HG03558 (cell line): ENCODE results near the gene JAZF1.

Experiments
- ATAC-seq: cut with Tn5 transposase; IDR thresholded peaks from one replicate; pipeline ENCODE4 v1.9.1; 2021; ENCODE audit warnings: moderate number of reproducible peaks; ENCODE audit not compliant: unreplicated experiment; ENCODE audit errors: extremely low read depth

JAZF1 gene

DNA sequence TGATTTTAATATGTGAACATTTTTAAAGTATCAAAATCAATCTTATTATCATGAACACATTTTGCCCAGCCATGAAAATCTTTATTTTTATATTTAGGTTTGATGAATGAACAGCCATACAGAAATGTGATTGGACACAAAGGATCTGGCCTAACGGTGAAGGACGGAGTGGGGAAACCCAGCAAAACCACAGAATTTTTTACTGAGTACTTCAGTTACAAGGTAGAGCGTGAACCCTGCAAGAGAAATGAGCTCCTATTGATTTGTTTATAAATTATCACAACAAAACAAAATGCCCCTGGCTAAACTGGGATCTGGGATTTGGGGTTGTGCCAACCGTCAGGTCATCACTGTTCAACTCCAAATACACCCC is 118.8 kb downstream of the JAZF1 start:
- no peak for ATAC-seq

DNA sequence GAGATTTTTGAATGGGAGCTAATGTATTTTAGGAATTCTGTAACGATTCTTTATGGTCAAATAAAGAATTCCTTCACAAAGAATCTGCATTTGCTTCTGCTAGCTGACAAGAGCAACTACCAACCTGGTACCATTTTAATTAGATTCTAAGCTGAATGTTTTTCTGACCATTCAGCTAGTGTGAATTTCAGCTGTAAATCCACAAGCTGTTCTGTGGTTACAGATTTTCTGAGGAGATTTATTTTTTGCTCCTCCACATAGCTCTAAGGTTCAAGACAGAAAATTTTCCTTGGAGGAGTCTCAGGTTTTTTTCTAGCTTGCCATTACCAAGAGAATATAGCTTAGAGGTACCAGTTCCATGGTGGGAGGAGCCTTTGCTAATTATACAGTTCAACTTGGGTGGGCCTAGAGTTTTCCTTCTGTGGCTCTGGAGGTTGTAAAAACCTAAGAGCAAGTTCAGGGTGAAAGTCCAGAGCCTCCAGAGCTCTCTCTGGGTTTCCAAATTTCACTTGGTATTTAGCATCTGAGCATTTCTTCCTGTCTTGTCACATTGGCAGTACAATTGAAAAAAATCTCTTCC is 120.1 kb downstream of the JAZF1 start:
- ATAC-seq = no peak

DNA sequence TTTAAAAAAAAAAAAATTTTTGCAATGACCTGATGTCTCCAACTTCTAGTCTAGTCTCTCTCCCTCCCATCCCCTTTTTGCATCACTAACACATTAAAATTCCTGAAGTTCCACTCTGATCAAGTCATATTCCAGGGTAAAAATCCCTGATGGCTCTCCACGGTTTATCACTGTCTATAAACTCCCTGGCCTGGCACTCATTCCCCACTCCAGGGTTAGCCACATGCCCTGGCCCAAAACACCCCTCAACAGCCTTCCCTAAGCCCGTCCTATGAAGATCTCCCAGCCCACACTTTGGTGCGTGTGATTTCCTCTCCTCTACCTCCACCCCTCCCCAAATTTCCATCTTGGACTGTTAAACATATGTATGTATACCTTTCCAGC is 125.4 kb downstream of the JAZF1 start:
- no peak for ATAC-seq

DNA sequence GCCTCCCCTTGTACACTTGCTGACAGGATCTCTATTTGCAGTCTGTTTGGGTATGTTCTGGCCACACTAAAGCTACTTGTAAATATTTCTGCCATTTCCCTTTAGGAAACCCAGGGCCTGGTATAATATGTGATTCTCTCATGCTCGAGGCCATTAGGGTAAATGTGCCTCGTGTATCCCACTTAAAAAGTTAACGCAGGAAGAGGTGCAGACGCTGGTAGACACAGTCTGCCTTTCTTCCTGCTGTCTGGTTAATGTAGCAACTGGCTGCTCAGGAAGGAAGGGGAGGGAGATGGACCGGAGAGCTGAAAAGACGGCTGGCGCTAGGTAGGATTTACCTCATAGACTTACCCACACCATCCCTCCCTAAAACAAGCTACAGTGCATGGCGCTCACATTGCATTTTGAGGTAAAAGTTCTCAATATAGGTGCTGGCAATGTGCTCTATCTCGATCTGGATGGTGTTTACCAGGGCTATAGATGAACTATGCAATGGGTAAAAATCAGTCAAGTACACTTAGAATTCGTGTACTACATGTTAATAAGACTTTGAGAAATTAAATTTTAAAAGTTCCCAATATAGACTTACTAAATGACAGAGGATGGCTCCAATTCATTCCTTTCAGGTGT is 125.9 kb downstream of the JAZF1 start:
- no peak for ATAC-seq

DNA sequence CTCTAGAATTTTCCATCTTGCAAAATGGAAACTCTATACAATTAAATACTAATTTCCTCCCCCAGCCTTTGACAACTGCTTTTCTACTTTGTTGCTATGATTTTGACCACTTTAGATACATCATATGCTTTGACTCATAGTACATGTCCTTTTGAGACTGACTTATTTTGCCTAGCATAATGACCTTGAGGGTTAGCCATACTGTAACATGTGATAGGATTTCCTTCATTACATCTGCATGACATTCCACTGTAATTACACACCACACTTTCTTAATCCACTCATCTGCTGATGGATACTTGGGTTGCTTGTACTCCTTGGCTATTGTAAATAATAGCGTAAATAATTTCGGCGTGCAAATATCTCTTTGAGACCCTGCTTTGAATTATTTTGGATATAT is 127.7 kb downstream of the JAZF1 start:
- no peak for ATAC-seq

DNA sequence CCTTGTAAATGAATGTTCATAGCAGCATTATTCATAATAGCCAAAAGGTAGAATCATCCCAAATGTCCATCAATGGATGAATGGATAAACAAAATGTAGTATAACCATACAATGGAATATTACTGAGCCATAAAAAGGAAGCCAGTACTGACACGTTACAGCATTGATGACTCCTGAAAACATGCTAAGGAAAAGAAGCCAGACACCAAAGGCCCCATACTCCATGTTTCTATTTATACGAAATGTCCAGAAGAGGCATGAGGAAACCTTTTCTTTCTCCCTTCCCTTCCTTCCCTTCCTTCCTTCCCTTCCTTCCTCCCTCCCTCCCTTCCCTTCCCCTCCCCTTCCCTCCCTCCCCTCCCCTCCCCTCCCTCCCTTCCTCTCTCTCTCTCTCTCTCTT is 131.9 kb downstream of the JAZF1 start:
- ATAC-seq = no peak

DNA sequence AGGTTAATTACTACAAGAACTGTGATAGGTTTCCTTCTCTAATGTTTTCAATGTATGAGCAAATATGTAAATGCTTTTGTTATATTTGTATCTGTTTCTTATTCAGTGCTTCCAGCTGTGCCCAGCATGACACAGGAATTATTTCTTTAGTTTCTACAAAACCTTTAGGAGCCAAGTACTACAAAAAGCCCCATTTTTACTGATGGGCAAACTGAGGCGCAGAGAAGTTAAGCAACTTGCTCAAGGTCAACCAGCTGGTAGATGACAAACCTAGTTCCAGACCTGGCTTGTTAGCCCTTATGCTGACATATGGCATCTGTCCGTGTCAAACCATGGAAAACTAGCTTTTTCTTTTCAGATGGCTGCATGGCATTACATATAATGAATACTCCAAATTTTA is 134.6 kb downstream of the JAZF1 start:
- no peak for ATAC-seq

DNA sequence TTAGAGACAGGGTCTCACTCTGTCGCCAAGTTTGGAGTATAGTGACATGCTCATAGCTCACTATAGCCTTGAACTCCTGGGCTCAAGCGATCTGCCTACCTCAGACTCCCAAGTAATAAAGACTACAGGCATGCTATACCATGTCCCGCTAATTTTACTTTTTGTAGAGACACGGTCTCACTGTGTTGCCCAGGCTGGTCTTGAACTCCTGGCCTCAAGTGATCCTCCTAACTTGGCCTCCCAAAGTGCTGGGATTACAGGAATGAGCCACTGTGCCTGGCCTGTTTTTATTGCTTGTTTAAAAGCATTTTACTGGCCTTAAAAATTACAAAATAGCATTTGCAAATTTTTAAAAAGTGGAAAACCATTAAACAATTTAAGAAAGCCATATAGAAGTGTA is 135.0 kb downstream of the JAZF1 start:
- ATAC-seq = no peak

DNA sequence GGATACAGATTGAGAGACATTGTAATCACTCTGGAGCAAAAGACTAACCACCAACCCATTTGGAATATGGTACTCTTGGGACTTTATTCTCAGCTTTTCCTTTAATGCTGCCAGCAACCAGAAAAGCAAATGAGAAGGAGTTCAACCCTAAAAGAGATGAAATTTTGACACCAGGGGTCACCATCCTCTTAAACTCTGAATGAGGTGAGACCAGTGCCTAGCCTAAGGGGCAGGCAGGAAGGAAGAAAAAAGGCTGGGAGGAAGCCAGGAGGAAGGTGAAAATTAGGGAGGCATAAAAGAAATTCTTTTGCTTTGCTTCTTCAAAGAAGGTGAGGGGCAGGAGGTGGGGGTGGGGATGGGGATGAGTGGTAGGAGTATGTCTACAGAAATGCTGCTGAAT is 135.8 kb downstream of the JAZF1 start:
- no peak for ATAC-seq

DNA sequence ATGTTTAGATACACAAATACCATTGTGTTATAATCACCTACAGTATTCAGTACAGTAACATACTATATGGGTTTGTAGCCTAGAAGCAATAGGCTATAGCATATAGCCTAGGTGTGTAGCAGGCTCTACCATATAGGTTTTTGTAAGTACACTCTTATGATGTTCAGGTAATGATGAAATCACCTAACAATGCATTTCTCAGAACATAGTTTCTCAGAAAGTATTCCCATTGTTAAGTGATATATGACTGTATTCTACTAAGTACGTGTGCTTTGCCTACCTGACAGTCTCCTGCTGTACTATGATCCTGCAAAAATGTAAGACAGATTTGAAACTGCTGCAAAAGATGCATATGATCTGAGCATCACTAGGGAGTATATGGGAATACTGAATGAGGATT is 137.9 kb downstream of the JAZF1 start:
- ATAC-seq = no peak

DNA sequence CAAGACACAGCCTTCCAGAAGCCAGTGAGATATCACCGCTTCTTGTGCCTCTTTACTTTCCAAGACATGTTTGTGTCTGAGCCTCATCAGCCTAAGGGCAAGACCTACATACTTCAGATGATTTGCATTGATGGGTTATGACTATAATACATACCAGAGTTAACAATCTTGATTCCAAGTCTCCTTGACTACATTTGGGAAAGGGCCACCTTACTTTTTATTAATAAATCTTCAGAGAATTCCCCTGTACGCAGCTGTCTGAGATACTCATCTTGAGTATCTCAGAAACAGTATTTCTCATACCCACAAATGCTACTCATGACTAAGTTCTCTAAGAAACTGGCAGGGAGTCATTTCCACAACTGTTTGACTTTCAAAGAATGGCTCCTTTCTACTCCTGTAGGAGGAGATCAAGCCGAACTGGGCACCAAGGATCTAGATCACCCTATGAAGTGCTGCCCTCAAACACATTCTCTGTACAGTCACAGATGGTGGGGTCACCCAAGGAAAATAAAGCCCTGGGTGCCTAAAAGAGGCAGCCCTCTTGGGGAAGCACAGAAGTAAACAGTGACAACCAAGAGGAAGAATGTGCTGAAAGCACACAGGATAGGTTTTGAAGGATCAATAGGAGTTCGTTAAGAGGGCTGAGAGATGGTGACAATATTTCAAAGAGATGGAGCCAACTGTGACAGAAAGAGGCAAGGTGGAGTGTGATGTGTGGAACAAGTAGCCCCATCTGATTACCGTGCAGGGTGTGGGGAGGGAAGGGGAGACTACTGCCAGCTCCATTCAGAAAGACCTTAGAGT is 138.9 kb downstream of the JAZF1 start:
- no peak for ATAC-seq

DNA sequence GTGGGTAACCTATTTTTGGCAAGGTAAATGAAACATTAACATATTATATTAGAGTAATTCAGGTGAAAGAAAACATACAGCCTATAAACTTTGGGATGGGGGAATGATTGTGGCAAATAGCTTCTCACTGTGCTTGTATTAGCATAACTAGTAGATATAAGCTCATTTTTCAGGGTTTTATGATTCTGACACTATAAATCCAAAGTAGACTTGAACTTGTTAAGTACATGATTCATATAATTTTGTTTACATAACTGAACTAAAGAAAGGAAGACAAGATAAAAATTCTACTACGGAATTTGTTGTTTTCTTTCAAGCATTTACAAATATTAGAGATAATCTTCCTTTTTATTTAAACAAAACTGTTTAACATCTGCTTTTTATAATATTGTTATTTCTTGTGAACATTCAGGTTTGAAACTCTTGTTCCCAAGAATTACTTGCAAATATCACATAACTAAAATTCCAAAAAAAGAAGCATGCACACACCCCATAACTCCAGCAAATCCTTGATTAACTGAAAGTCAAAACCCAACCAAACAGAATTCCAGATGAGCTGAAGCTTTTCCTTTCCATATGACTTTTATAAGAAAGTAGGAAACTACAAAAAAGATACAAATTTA is 142.3 kb downstream of the JAZF1 start:
- ATAC-seq = no peak

DNA sequence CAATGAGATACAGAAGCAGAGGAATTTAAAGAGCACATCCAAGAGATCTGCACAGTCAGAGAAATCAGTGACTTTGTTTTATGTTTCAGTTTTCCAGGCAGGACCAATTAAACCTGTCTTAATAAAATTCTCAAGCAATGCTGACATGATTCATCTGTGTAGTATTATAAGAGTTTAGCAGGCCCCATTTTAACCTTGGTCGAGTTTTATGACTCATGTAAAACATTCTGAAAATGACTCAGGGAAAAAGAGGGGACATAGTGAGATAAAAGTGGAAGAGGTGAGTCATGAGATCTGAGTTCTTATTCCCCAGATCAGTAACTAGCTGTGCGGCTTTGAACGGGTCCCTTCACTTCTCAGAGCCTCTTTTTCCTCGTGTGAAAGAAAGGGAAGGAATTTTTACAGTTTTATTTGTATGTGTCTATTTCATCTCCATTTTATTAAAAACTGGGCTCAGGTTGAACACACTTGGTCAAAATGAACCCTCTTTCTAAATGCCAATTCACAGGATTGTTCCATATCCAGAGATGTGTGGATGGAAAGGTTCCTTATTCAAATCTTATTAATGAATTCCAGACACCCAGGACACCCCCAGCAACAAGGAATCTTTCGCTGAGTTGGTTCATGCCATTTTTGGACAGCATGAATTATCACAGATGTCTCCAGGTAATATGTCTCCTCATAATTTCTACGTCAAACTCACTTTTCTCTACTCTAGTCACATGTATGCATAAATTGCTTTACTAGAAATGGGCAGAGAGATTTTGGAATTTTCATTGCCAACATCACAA is 143.2 kb downstream of the JAZF1 start:
- ATAC-seq = peak; percentile 96

DNA sequence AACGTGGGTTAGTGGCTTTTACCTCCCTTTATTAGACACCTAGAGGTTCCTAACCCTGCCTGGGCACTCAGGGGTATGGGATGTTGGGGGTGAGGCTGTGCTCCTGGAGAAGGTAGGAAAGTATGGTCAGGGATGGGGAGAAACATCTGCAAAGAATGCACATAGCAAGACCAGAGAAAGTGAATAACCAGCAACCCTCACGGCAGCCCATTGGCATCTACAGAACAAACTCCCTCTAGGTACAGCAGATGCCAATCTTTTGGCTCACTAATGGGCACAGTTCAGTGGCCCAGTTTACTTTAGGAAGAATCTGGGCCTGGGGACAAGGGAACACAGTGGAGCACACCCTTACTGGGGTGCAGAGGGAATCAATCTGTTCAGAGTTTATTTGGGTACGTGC is 143.9 kb downstream of the JAZF1 start:
- no peak for ATAC-seq

DNA sequence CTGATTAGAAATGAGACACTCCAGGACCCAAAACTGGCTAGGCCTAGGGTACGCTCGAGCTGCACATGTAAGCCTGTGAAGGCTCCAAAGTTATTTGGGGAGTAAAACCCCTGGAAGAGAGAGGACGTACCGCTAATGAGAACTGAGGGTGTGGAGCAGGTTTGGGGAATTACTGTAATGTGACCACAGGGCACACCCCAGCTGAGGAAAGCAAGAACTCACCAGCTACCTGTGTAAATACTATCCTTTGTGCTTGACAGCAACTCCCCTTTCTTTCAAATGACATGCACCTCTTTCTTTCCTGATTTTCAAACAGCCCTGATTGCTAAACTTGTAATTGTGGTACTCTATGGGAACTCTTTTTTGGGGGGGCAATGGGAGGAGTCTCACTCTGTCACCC is 147.2 kb downstream of the JAZF1 start:
- ATAC-seq = no peak

DNA sequence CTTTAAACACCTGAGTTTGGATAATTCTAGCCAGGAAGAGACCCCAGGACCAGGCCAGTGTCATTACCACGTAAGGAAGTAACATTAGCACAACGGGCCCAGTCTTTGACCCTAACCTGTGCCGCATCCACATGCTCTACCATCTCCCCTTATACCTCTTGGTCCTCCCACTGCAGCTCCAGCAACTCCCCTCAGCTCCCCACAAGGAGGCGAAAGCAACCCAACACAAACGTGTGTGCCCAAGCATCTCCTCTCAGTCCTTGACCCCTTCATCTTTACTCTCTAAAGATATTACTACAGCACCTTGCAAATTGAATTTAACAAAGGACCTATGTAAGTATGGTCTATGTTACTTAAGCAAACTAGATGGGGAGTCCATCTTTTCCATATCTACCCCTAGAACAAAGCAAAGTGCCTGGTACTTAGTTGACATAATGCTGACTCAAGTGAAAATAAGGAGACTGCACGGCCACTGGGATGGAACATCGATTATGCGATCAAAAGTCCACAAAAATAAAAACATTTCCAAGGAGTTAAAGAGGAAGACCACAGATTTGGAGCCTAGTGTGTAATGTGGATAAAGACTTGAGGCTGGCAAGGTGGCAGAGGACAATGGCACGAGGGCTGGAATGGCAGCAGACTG is 147.7 kb downstream of the JAZF1 start:
- ATAC-seq = no peak

DNA sequence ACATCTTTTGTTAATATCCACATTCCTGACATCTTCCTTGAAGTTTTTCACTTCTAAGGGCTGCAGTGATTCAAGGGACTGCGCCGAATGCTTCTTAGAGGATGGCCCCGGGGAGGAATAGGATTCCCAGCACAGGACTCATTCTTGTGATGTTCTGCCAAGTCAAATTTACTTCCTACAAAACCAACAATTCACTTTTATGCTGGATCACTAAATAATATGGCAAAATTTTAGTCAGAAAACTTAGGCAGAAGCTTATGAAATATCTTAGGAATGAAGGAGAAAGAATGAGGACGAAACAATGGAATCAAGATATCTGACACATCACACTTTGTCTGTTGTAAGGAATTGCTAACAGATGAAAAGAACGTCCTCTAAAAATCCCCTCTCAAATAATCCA is 151.5 kb downstream of the JAZF1 start:
- ATAC-seq = no peak

DNA sequence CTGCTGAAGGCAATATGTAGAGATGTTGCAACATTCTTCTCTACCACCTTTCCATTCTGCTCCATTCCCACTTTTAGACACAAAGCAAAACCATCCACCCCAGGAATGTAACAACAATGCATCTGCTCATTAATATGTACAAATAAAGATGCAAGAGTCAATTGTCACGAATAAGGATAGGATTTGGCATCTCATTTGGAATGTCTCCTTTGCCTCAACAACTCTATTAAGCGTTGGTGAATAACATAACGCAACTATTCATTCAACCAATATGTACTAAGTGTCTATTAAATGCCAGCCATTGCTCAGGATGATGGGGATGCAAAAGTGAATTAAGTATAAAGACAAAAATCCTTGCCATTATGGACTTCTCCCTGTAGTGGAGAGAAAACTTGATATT is 152.1 kb downstream of the JAZF1 start:
- no peak for ATAC-seq

DNA sequence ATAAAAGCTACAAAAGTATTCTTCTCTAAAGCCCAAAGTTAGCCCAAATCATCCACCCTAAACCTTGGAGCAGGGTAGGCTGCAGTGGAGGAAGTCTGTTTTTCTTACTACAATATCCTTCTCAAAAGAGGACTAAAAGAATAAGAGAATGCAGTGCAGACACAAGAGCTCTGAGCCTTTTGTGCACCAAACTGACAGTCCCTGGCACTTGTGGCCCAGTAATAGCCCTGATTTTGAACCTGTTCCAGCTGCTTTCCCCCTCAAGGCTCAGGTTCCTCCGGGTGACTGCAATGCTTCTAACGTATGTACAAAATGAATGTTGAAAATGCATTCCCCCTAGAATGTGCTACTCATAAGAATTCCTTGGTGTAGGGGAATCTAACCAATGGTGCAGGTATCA is 154.4 kb downstream of the JAZF1 start:
- no peak for ATAC-seq

DNA sequence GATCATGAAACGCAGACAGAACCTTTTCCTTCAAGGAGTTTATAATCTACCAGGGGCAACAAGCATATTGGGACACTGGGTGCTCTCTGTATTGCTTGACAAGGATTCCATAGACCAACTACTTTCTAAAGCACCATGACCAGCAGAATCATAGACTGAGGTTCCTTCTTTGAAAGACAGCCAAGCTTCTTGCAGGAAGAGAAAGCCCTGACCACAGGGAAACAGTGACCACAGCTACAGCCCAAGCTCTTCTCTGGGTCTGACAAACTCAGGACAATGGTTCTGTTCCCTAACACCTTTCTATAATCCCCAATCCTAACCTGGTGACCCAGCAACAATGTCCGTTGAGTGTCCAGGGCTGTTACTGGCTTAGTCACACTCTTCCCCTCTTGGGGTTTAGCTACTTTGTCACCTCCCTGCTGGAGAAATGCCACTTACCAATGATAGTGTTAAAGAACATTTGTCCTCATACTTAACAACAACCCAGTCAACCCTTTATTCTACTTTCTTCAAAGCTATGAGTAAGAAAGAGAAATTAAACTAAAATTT is 155.7 kb downstream of the JAZF1 start:
- ATAC-seq = no peak
